ENCODE data around the gene MKNK2. TPM values are rescaled to one million over a fixed set of nuclear protein-coding genes. Genes with fewer than 3 reads are reported as not detected.

The MKNK2 gene
- total and polyA plus RNA-seq, 2 of the 13 experiments (the other 11 are each of a cell fraction or from before 2014, with no cell fraction given), result 44.9 to 112 TPM

- peak; percentile 71; the same call in 1 of the 2 replicates for TF ChIP-seq ZFP91 (CRISPR knock-in tag; IDR thresholded peaks at IDR 0.05; ENCODE audit: borderline replicate concordance)
- TF ChIP-seq ZNF670 (CRISPR knock-in tag; IDR thresholded peaks at IDR 0.05; ENCODE audit: borderline replicate concordance), result no peak
- TF ChIP-seq HIC2 (CRISPR knock-in tag; IDR thresholded peaks at IDR 0.05; ENCODE audit: low read depth), result peak; percentile 78; the same call in 1 of the 2 replicates
- peak; percentile 24; the same call in 1 of the 2 replicates for TF ChIP-seq AKAP8 (CRISPR knock-in tag; IDR thresholded peaks at IDR 0.05)
- TF ChIP-seq BCLAF1 (IDR thresholded peaks at IDR 0.05), result no peak
- no peak for TF ChIP-seq ZNF18 (CRISPR knock-in tag; IDR thresholded peaks at IDR 0.05; ENCODE audit: insufficient replicate concordance)
- no peak for TF ChIP-seq NFE2L2 (IDR thresholded peaks at IDR 0.05; ENCODE audit: low read length)
- TF ChIP-seq GMEB1 (CRISPR knock-in tag; IDR thresholded peaks at IDR 0.05; ENCODE audit: borderline replicate concordance), result no peak
- TF ChIP-seq HHEX (CRISPR knock-in tag; IDR thresholded peaks at IDR 0.05), result no peak
- 0 out of 2 replicates have a peak, but pooled peaks have one; percentile 30 for TF ChIP-seq HINFP (CRISPR knock-in tag; IDR thresholded peaks at IDR 0.05; ENCODE audit: low read depth)
- no peak for TF ChIP-seq ELF4 (CRISPR knock-in tag; IDR thresholded peaks at IDR 0.05; ENCODE audit: borderline replicate concordance)
- no peak for TF ChIP-seq KDM6A (CRISPR knock-in tag; IDR thresholded peaks at IDR 0.05; ENCODE audit: low read depth)
- peak; percentile 20; the same call in 1 of the 2 replicates for TF ChIP-seq ELF3 (CRISPR knock-in tag; IDR thresholded peaks at IDR 0.05)
Observed at GRCh38 chr19:2051773-2052704, 995 bp upstream of the MKNK2 start (continued).

All from HepG2 (cell line).